T-helper 1 cell treated with Interleukin-12 subunit alpha and Interleukin-12 subunit beta and Interleukin-4 antibody, amounts not matched to agents 30 μg/mL and 1 μg/mL, for 36 hours (primary cell): Measurements from ENCODE around the gene GSTA5.
"Not testable (repeated sequence)": the region's sequence is repeated elsewhere in the genome, so short reads cannot be mapped to it uniquely, and the experiment has no call there.

ENCODE experiments used
- H3K27ac Mint-ChIP-seq: one replicate; pipeline ENCODE4 v1.8.0; 2021; ENCODE audit warnings: mild to moderate bottlenecking, mixed read lengths
- H3K27me3 Mint-ChIP-seq: one replicate; pipeline ENCODE4 v1.8.0; 2021; ENCODE audit warnings: low read depth, mixed read lengths
- H3K36me3 Mint-ChIP-seq: one replicate; pipeline ENCODE4 v1.8.0; 2021; ENCODE audit warnings: low read depth, mixed read lengths
- H3K4me1 Mint-ChIP-seq: one replicate; pipeline ENCODE4 v1.8.0; 2021; ENCODE audit warnings: low read depth, mixed read lengths
- H3K4me3 Mint-ChIP-seq: one replicate; pipeline ENCODE4 v1.8.0; 2021; ENCODE audit warnings: mild to moderate bottlenecking, moderate library complexity, mixed read lengths
- H3K9me3 Mint-ChIP-seq: one replicate; pipeline ENCODE4 v1.8.0; 2021; ENCODE audit warnings: mixed read lengths

Gene GSTA5

GRCh38 chr6:52858416-52858815, 17.8 kb upstream of the GSTA5 start:
- Mint-ChIP-seq H3K9me3 (no peaks in the 10 kb centered on the region), H3K4me1 (no peaks in the 10 kb centered on the region), H3K4me3 (no peak overlapping the region), H3K27me3 (peaks cover 14% of the 10 kb centered on the region), H3K27ac (no peak overlapping the region), H3K36me3 (no peaks in the 10 kb centered on the region)

DNA sequence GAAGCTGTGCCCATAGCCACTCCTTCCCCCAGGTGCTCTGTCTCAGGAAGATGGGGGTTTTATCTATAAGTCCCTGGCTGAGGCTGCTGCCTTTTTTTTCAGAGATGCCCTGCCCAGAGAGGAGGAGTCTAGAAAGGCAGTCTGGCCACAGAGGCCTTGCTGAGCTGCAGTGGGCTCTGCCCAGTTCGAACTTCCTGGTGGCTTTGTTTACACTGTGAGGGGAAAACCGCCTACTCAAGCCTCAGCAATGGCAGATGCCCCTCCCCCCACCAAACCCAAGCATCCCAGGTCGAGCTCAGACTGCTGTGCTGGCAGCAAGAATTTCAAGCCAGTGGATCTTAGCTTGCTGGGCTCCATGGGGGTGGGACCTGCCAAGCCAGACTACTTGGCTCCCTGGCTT, 15.5 kb upstream of the GSTA5 start:
- not testable (repeated sequence) for H3K9me3 Mint-ChIP-seq, H3K36me3 Mint-ChIP-seq, H3K4me3 Mint-ChIP-seq, H3K27ac Mint-ChIP-seq, H3K4me1 Mint-ChIP-seq
- H3K27me3 Mint-ChIP-seq = peaks cover 27% of the 10 kb centered on the region

GRCh38 chr6:52849137-52849536, 8.5 kb upstream of the GSTA5 start:
- Mint-ChIP-seq H3K4me3 (no peak overlapping the region), H3K27ac (no peak overlapping the region), H3K36me3 (no peaks in the 10 kb centered on the region), H3K9me3 (no peaks in the 10 kb centered on the region), H3K4me1 (no peaks in the 10 kb centered on the region), H3K27me3 (peaks cover 20% of the 10 kb centered on the region)

DNA sequence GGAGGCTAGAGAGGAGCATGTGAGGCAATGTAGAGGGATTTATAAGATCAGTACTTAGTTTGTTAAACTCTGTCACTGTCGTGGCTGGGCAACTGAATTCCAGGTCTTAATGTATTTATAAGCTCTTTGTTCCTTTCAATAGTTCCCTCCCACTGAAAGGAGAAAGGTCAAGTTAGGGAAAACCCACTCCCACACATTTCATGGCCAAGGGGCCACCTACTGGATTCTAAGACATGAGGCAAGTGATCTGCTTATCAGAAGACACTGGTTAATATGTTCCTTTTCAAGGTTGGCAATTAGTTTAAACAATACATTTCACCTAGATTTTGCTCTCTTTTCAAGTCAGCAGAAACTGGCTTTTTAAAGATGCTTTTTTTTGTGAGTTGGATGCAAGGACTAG, 5.4 kb upstream of the GSTA5 start:
- Mint-ChIP-seq H3K9me3 (no peaks in the 10 kb centered on the region), H3K4me3 (no peak overlapping the region), H3K4me1 (no peaks in the 10 kb centered on the region), H3K27ac (no peak overlapping the region), H3K36me3 (no peaks in the 10 kb centered on the region), H3K27me3 (peaks cover 5% of the 10 kb centered on the region)

GRCh38 chr6:52843605-52844004, 3.0 kb upstream of the GSTA5 start:
- Mint-ChIP-seq H3K9me3 (no peaks in the 10 kb centered on the region), H3K36me3 (no peaks in the 10 kb centered on the region), H3K4me3 (no peak overlapping the region), H3K27ac (no peak overlapping the region), H3K4me1 (no peaks in the 10 kb centered on the region), H3K27me3 (peaks cover 14% of the 10 kb centered on the region)

- Mint-ChIP-seq H3K36me3 (no peaks in the 10 kb centered on the region), H3K9me3 (no peaks in the 10 kb centered on the region), H3K4me3 (no peak overlapping the region), H3K4me1 (no peaks in the 10 kb centered on the region), H3K27ac (no peak overlapping the region), H3K27me3 (peaks cover 37% of the 10 kb centered on the region)
Observed at GRCh38 chr6:52839124-52840055, 1.2 kb downstream of the GSTA5 start.

GRCh38 chr6:52834481-52834880, 6.1 kb downstream of the GSTA5 start:
- Mint-ChIP-seq H3K4me3 (no peak overlapping the region), H3K27me3 (peaks cover 37% of the 10 kb centered on the region), H3K4me1 (no peaks in the 10 kb centered on the region), H3K9me3 (no peaks in the 10 kb centered on the region), H3K27ac (no peak overlapping the region), H3K36me3 (no peaks in the 10 kb centered on the region)

DNA sequence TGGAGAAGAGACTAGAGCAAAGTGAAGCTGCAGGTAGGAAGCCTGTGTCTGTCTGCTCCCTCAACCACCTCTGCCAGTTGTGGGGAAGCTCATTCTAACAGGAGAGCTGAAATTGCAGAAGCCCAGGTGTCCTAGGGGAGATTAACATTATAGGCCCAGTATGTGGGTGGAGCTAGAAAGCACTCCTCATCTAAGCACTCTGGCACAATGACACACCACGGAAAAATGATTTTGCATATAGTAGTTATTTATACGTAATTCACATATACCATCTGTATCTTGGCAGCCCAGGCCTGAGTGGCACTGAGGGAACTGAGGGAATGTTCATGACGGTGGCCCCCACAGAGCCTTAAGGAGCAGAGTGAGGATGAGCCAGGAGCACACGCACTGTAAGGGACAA, 9.7 kb downstream of the GSTA5 start:
- not testable (repeated sequence) for H3K4me1 Mint-ChIP-seq, H3K4me3 Mint-ChIP-seq, H3K36me3 Mint-ChIP-seq, H3K27ac Mint-ChIP-seq, H3K9me3 Mint-ChIP-seq
- peaks cover 21% of the 10 kb centered on the region for H3K27me3 Mint-ChIP-seq

- H3K9me3 Mint-ChIP-seq = no peaks in the 10 kb centered on the region
- no peak overlapping the region for H3K4me3 Mint-ChIP-seq
- peaks cover 13% of the 10 kb centered on the region for H3K27me3 Mint-ChIP-seq
- H3K27ac Mint-ChIP-seq = no peak overlapping the region
- H3K4me1 Mint-ChIP-seq = no peaks in the 10 kb centered on the region
- no peaks in the 10 kb centered on the region for H3K36me3 Mint-ChIP-seq
Observed at GRCh38 chr6:52829046-52829817, 11.4 kb downstream of the GSTA5 start.

GRCh38 chr6:52828621-52829020, 12.0 kb downstream of the GSTA5 start:
- H3K9me3 Mint-ChIP-seq, H3K27ac Mint-ChIP-seq, H3K36me3 Mint-ChIP-seq, H3K4me1 Mint-ChIP-seq, H3K27me3 Mint-ChIP-seq, H3K4me3 Mint-ChIP-seq: not testable (repeated sequence)

- H3K27ac Mint-ChIP-seq, H3K4me3 Mint-ChIP-seq, H3K27me3 Mint-ChIP-seq, H3K36me3 Mint-ChIP-seq, H3K4me1 Mint-ChIP-seq, H3K9me3 Mint-ChIP-seq: not testable (repeated sequence)
Observed at GRCh38 chr6:52827073-52827783, 13.4 kb downstream of the GSTA5 start.

GRCh38 chr6:52826513-52826912, 14.1 kb downstream of the GSTA5 start:
- Mint-ChIP-seq H3K4me1 (no peaks in the 10 kb centered on the region), H3K27me3 (no peaks in the 10 kb centered on the region), H3K9me3 (no peaks in the 10 kb centered on the region), H3K4me3 (no peak overlapping the region), H3K36me3 (no peaks in the 10 kb centered on the region), H3K27ac (no peak overlapping the region)

DNA sequence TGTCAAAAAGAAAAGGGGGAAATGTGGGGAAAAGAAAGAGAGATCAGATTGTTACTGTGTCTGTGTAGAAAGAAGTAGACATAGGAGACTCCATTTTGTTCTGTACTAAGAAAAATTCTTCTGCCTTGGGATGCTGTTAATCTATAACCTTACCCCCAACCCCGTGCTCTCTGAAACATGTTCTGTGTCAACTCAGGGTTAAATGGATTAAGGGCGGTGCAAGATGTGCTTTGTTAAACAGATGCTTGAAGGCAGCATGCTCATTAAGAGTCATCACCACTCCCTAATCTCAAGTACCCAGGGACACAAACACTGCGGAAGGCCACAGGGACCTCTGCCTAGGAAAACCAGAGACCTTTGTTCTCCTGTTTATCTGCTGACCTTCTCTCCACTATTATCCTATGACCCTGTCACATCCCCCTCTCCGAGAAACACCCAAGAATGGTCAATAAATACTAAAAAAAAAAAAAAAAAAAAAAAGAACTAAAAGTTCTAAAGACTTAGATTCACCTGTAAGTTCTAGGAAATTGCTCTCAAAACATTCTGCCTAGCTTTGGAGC, 14.6 kb downstream of the GSTA5 start:
- H3K9me3 Mint-ChIP-seq, H3K27ac Mint-ChIP-seq, H3K36me3 Mint-ChIP-seq, H3K4me3 Mint-ChIP-seq, H3K4me1 Mint-ChIP-seq, H3K27me3 Mint-ChIP-seq: not testable (repeated sequence)

GRCh38 chr6:52825270-52825793, 15.3 kb downstream of the GSTA5 start:
- H3K9me3 Mint-ChIP-seq, H3K27me3 Mint-ChIP-seq, H3K27ac Mint-ChIP-seq, H3K4me3 Mint-ChIP-seq, H3K4me1 Mint-ChIP-seq, H3K36me3 Mint-ChIP-seq: not testable (repeated sequence)
